ENCODE data around the gene ZNF354C. TPM values are rescaled to one million over a fixed set of nuclear protein-coding genes. Genes with fewer than 3 reads are reported as not detected.

The ZNF354C gene
- total RNA-seq, 2 donors from 2014 or later: 3.6 to 4.0 TPM

DNA sequence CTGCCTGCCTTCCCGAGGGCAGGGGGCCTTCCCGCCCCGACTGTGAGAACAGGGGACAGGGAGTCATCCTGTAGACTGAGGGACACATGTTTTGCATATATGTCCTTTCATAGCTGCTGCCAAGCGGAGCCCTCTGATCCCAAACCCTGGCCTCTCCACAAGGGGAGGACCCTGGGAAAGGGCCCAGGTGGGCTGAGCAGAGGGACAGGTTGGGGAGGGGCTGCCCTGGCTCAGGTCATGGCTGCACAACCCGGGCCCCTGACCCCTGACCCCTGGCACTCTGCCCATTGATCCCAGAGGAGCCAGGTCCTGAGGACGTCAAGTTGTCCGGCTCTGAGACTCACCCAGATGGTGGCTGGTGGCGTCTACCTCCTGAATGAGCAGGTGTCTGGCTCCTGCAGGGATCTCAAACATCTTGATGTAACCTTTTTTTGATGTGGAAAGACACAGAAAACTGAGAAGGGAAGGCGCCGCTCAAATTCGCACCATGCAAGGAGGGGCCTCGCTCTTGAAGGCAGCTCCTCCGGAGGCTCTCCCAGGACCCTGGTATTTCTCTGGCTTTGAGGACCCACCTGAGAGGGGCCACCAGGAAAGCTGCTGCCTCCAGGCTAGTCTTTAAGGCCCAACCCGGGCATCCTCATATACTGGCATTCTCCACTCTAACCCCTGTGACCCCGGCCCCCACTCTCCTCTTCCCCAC is 71.9 kb downstream of the ZNF354C start:
- DNase-seq (no peak), ATAC-seq (no peak)
- no peaks in the 10 kb centered on the region for H3K9me3 ChIP-seq
- H3K4me3 ChIP-seq: no peak overlapping the region
- H3K27ac ChIP-seq: no peak overlapping the region
- H3K4me1 ChIP-seq: no peaks in the 10 kb centered on the region
- TF ChIP-seq POLR2A (IDR thresholded peaks at IDR 0.05): no peak
- TF ChIP-seq, protein P1, sequence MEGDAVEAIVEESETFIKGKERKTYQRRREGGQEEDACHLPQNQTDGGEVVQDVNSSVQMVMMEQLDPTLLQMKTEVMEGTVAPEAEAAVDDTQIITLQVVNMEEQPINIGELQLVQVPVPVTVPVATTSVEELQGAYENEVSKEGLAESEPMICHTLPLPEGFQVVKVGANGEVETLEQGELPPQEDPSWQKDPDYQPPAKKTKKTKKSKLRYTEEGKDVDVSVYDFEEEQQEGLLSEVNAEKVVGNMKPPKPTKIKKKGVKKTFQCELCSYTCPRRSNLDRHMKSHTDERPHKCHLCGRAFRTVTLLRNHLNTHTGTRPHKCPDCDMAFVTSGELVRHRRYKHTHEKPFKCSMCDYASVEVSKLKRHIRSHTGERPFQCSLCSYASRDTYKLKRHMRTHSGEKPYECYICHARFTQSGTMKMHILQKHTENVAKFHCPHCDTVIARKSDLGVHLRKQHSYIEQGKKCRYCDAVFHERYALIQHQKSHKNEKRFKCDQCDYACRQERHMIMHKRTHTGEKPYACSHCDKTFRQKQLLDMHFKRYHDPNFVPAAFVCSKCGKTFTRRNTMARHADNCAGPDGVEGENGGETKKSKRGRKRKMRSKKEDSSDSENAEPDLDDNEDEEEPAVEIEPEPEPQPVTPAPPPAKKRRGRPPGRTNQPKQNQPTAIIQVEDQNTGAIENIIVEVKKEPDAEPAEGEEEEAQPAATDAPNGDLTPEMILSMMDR (IDR thresholded peaks at IDR 0.05): no peak
- intact Hi-C loops (cut with DNase I): no loop called here
- WGBS, 2 donors: 47 to 53% methylated on average over 12 to 13 of the region's 15 CpGs
- no peaks in the 10 kb centered on the region for H3K36me3 ChIP-seq (replicated peaks in 1 of 2; ENCODE audit: insufficient read depth in 1 of 2, low read depth in 2 of 2)
- H3K27me3 ChIP-seq: no peaks in the 10 kb centered on the region

DNA sequence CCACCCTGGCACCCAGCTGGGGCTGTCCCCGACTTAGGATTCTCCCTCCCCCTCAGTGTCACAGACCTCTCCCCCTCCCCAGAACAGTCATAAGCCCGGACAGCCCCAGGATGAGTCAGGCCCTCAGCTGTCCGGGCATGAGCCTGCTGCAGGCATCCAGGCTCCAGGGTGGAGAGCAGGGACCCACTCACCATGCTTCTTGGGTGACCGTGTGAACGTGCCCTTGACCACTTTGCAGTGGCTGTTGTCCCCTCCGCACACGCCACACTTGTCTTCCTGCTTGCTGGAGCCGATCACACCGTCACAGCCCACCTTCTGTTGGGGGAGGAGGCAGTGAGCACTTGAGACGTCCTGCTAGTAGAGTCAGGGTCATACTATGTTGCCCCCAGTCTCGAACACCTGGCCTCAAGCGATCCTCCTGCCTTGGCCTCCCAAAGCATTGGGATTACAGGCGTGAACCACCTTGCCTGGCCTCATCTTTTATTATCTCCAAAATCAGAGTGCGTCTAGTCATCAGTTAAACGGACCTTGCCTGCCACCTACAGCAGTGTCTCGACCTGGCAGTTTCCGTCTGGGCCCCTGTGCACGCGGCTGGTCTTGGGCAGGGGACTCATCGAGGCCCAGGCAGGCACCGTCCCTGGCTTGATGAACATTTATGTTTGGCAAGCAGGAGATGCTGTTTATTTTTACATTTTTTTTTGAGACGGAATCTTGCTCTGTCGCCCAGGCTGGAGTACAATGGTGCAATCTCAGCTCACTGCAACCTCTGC is 72.6 kb downstream of the ZNF354C start:
- no peak for TF ChIP-seq POLR2A (IDR thresholded peaks at IDR 0.05)
- TF ChIP-seq, protein P1 (IDR thresholded peaks at IDR 0.05): no peak
- WGBS, 2 donors: 70 to 83% methylated on average over 20 to 23 of the region's 23 CpGs
- no peak for ATAC-seq

More for the DNA sequence above, 72.6 kb downstream of the ZNF354C start:
- no peak overlapping the region for H3K27ac ChIP-seq
- H3K27me3 ChIP-seq: no peaks in the 10 kb centered on the region
- no peaks in the 10 kb centered on the region for H3K9me3 ChIP-seq
- intact Hi-C loops (cut with DNase I): no loop called here
- H3K36me3 ChIP-seq (replicated peaks in 1 of 2; ENCODE audit: insufficient read depth in 1 of 2, low read depth in 2 of 2): no peaks in the 10 kb centered on the region
- H3K4me1 ChIP-seq: no peaks in the 10 kb centered on the region
- no peak overlapping the region for H3K4me3 ChIP-seq
- DNase-seq: no peak

Other genes starting within 250 kb of the ZNF354C start
- gene ZNF354B, start 200.4 kb upstream of the ZNF354C start, total RNA-seq: 10 to 100 TPM; 21.3 to 33.9 TPM
- gene ZFP2, start 164.5 kb upstream of the ZNF354C start, total RNA-seq: 1 to 10 TPM; 1.8 to 2.6 TPM
- gene ZNF454, start 119.2 kb upstream of the ZNF354C start, total RNA-seq: 1 to 10 TPM; 4.2 to 8.2 TPM
- gene GRM6, start 65.1 kb upstream of the ZNF354C start, total RNA-seq: not detected
- 1 to 10 TPM; 1.6 to 2.1 TPM for gene ZNF879, start 36.6 kb upstream of the ZNF354C start, total RNA-seq